Hepatocyte (in vitro differentiated cells): Measurements from ENCODE around the gene ABCA5. TPM values are rescaled to one million over a fixed set of nuclear protein-coding genes. Genes with fewer than 3 reads are reported as not detected.

Experiments
- DNase-seq: peaks from one replicate; pipeline ENCODE4 v3.0.0-alpha.2; 2016; ENCODE audit warnings: low spot score
- H2AFZ ChIP-seq: fragments of 200-600 bp; sonication (generic); 2 replicates; pipeline ENCODE4 v1.6.0; 2016; ENCODE audit warnings: antibody characterized with exemption, mild to moderate bottlenecking
- H3K27ac ChIP-seq: fragments of 200-600 bp; sonication (generic); 2 replicates; pipeline ENCODE4 v1.5.1; 2016; ENCODE audit warnings: mild to moderate bottlenecking
- H3K27me3 ChIP-seq: fragments of 200-600 bp; sonication (generic); 2 replicates; pipeline ENCODE4 v1.6.1; 2016
- H3K36me3 ChIP-seq: fragments of 200-600 bp; sonication (generic); replicated peaks from 2 replicates; pipeline ENCODE4 v1.5.1; 2016; ENCODE audit warnings: low read depth; ENCODE audit not compliant: insufficient read depth
- H3K4me1 ChIP-seq: fragments of 200-600 bp; sonication (generic); 2 replicates; pipeline ENCODE4 v1.5.1; 2016; ENCODE audit warnings: mild to moderate bottlenecking, moderate library complexity; ENCODE audit not compliant: insufficient read depth
- H3K4me2 ChIP-seq: fragments of 200-600 bp; sonication (generic); 2 replicates; pipeline ENCODE4 v1.6.0; 2016
- H3K4me3 ChIP-seq: fragments of 200-600 bp; sonication (generic); 2 replicates; pipeline ENCODE4 v1.5.1; 2016; ENCODE audit warnings: mild to moderate bottlenecking
- H3K79me2 ChIP-seq: fragments of 200-600 bp; sonication (generic); 2 replicates; pipeline ENCODE4 v1.6.0; 2017; ENCODE audit warnings: mild to moderate bottlenecking
- H3K9me2 ChIP-seq: fragments of 200-600 bp; sonication (generic); replicated peaks from 2 replicates; pipeline ENCODE4 v1.6.0; 2017; ENCODE audit warnings: mild to moderate bottlenecking; ENCODE audit not compliant: insufficient read depth
- H3K9me3 ChIP-seq: fragments of 200-600 bp; sonication (generic); 2 replicates; pipeline ENCODE4 v1.5.1; 2016; ENCODE audit warnings: low read depth, mild to moderate bottlenecking
- H4K20me1 ChIP-seq: fragments of 200-600 bp; sonication (generic); 2 replicates; pipeline ENCODE4 v1.6.0; 2016; ENCODE audit warnings: mild to moderate bottlenecking; ENCODE audit not compliant: insufficient read depth, poor library complexity, severe bottlenecking
- CTCF ChIP-seq: fragments of 200-600 bp; sonication (generic); IDR thresholded peaks from 2 replicates; pipeline ENCODE4 v1.5.1; 2016; ENCODE audit warnings: antibody characterized with exemption, mild to moderate bottlenecking; ENCODE audit not compliant: poor library complexity
- EZH2 ChIP-seq: fragments of 200-600 bp; sonication (generic); IDR thresholded peaks from 2 replicates; pipeline ENCODE4 v1.6.1; 2016; ENCODE audit warnings: antibody characterized with exemption, mild to moderate bottlenecking, borderline replicate concordance
- EZH2phosphoT487 ChIP-seq: fragments of 200-600 bp; sonication (generic); IDR thresholded peaks from one replicate; pipeline ENCODE4 v1.6.1; 2018; ENCODE audit warnings: antibody characterized with exemption, mild to moderate bottlenecking, low read depth, moderate library complexity; ENCODE audit not compliant: unreplicated experiment, severe bottlenecking
- WGBS: methylation state at CpG from one replicate; pipeline ENCODE4 v1.1.6; 2016; ENCODE audit warnings: low lambda C conversion rate; ENCODE audit errors: missing lambda C conversion rate; 5-methylcytosine and 5-hydroxymethylcytosine counted together
- polyA plus RNA-seq: library from polyadenylated mRNA; unstranded; fragments of >200 nt; fragmentation: Nextera tagmentation; extraction: Ambion mirVana; gene quantifications from 2 replicates; pipeline ENCODE4 v1.2.1, GENCODE V29; 2016
- total RNA-seq: library from RNA; depleted of rRNA; stranded (reverse); fragments of >200 nt; gene quantifications from 2 replicates; pipeline ENCODE4 v1.2.3, GENCODE V29; 2014

ABCA5 gene
- total RNA-seq (53.4 and 59.8 TPM in 2 replicates), polyA plus RNA-seq (21.5 and 22.4 TPM in 2 replicates)

GRCh38 chr17:69327060-69327831 is at the start of gene ABCA5:
Gene ABCA5, minus strand, starts transcription at chr17:69327133. Its CDS starts 12,718 bp downstream, at chr17:69314415.
- 2% methylated on average over 57 of the region's 74 CpGs for WGBS
- H2AFZ ChIP-seq, result peak within 1 kb of the TSS; percentile 89
- TF ChIP-seq EZH2 (no peak), CTCF (no peak), EZH2phosphoT487 (no peak)
- H3K4me3 ChIP-seq, result peak within 1 kb of the TSS; percentile 79
- H3K79me2 ChIP-seq, result peaks cover 16% of the 10 kb centered on the region
- H3K9me2 ChIP-seq, result no peaks in the 10 kb centered on the region
- no peaks in the 10 kb centered on the region for H3K9me3 ChIP-seq
- H3K27ac ChIP-seq, result peak within 1 kb of the TSS; percentile 90
- peak; percentile 98 for DNase-seq
- peak within 1 kb of the TSS; percentile 77 for H3K4me2 ChIP-seq
- peaks cover 6% of the 10 kb centered on the region for H3K27me3 ChIP-seq
- H3K36me3 ChIP-seq, result no peaks in the 10 kb centered on the region
- peaks cover 5% of the 10 kb centered on the region for H3K4me1 ChIP-seq
- H4K20me1 ChIP-seq, result no peaks in the 10 kb centered on the region

- Histone ChIP-seq H3K4me2 (no peak overlapping the region), H3K36me3 (no peaks in the 10 kb centered on the region), H4K20me1 (no peaks in the 10 kb centered on the region), H3K27me3 (no peaks in the 10 kb centered on the region), H3K27ac (no peak overlapping the region), H3K79me2 (no peaks in the 10 kb centered on the region), H3K9me2 (no peaks in the 10 kb centered on the region), H3K4me3 (no peak overlapping the region), H3K9me3 (no peaks in the 10 kb centered on the region), H2AFZ (no peak overlapping the region), H3K4me1 (no peaks in the 10 kb centered on the region)
- TF ChIP-seq EZH2phosphoT487, result no peak
- 96% methylated on average over 2 of the region's 2 CpGs for WGBS
- DNase-seq, result no peak
Observed at GRCh38 chr17:69375229-69375628, 48.3 kb upstream of the ABCA5 start.

GRCh38 chr17:69373069-69373468 is 46.1 kb upstream of the ABCA5 start:
- H3K79me2 ChIP-seq, result no peaks in the 10 kb centered on the region
- no peak overlapping the region for H3K27ac ChIP-seq
- WGBS, result 74% methylated on average over 2 of the region's 2 CpGs
- no peaks in the 10 kb centered on the region for H4K20me1 ChIP-seq
- H3K27me3 ChIP-seq, result no peaks in the 10 kb centered on the region
- no peaks in the 10 kb centered on the region for H3K4me1 ChIP-seq
- no peaks in the 10 kb centered on the region for H3K36me3 ChIP-seq
- no peak for DNase-seq
- TF ChIP-seq EZH2 (no peak), CTCF (no peak), EZH2phosphoT487 (no peak)
- no peak overlapping the region for H3K4me3 ChIP-seq
- H3K9me2 ChIP-seq, result no peaks in the 10 kb centered on the region
- no peak overlapping the region for H3K4me2 ChIP-seq
- H3K9me3 ChIP-seq, result no peaks in the 10 kb centered on the region
- no peak overlapping the region for H2AFZ ChIP-seq

GRCh38 chr17:69367298-69367697 is 40.4 kb upstream of the ABCA5 start:
- Histone ChIP-seq H2AFZ (no peak overlapping the region), H4K20me1 (no peaks in the 10 kb centered on the region), H3K9me3 (no peaks in the 10 kb centered on the region), H3K36me3 (no peaks in the 10 kb centered on the region), H3K79me2 (no peaks in the 10 kb centered on the region), H3K27ac (no peak overlapping the region), H3K9me2 (no peaks in the 10 kb centered on the region), H3K4me1 (no peaks in the 10 kb centered on the region), H3K4me3 (no peak overlapping the region), H3K27me3 (no peaks in the 10 kb centered on the region), H3K4me2 (no peak overlapping the region)
- 72% methylated on average over 3 of the region's 3 CpGs for WGBS
- TF ChIP-seq CTCF (no peak), EZH2 (no peak), EZH2phosphoT487 (no peak)
- no peak for DNase-seq
